Osteocyte (in vitro differentiated cells): Measurements from ENCODE around the gene PRPF38B. TPM values are rescaled to one million over a fixed set of nuclear protein-coding genes. Genes with fewer than 3 reads are reported as not detected.
"Not testable (repeated sequence)": the region's sequence is repeated elsewhere in the genome, so short reads cannot be mapped to it uniquely, and the experiment has no call there.

Source experiments
- DNase-seq: peaks from one replicate; pipeline ENCODE4 v3.0.0; 2021; ENCODE audit warnings: mixed read lengths; ENCODE audit not compliant: unreplicated experiment; ENCODE audit errors: extremely low spot score
- H3K27ac Mint-ChIP-seq: one replicate; pipeline ENCODE4 v1.8.0; 2021; ENCODE audit warnings: mild to moderate bottlenecking, mixed read lengths; ENCODE audit not compliant: unreplicated experiment
- H3K27me3 Mint-ChIP-seq: one replicate; pipeline ENCODE4 v1.8.0; 2021; ENCODE audit warnings: mixed read lengths; ENCODE audit not compliant: unreplicated experiment
- H3K36me3 Mint-ChIP-seq: one replicate; pipeline ENCODE4 v1.8.0; 2021; ENCODE audit warnings: mixed read lengths; ENCODE audit not compliant: unreplicated experiment
- H3K4me1 Mint-ChIP-seq: one replicate; pipeline ENCODE4 v1.8.0; 2021; ENCODE audit warnings: mixed read lengths; ENCODE audit not compliant: unreplicated experiment
- H3K4me3 Mint-ChIP-seq: one replicate; pipeline ENCODE4 v1.8.0; 2021; ENCODE audit warnings: mild to moderate bottlenecking, moderate library complexity, mixed read lengths; ENCODE audit not compliant: unreplicated experiment
- H3K9me3 Mint-ChIP-seq: one replicate; pipeline ENCODE4 v1.8.0; 2021; ENCODE audit warnings: mixed read lengths; ENCODE audit not compliant: unreplicated experiment
- total RNA-seq: library from RNA; stranded (reverse); gene quantifications from 2 replicates; pipeline ENCODE4 v1.2.1, GENCODE V29; 2021
- TF ChIP-seq, protein P1 (sequence below): fragments of 200-600 bp; sonication (generic); IDR thresholded peaks from 2 replicates; pipeline ENCODE4 v1.5.0; 2021; ENCODE audit warnings: antibody characterized with exemption, mild to moderate bottlenecking, moderate library complexity

PRPF38B gene
- total RNA-seq, 1 donor from 2014 or later: 39.2 TPM

DNA sequence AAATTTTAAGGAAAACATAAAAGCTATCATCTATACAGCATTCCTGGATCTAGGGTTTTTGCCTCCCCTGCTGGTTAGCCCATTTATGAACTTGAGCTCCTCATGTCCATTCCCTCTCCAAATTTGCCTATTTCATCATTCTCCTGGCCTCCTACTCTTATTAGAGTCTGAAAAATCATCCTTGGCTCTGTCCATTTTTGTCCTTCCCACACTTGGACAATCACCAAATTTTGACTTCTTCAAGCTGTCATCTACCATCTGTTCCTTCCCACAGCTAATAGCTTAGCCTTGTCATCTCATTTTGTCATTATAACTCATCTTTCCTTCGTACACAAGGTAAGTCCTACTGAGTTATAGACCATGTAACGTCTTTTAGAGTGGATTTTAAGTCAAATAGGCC lies 29.0 kb upstream of the PRPF38B start:
- Mint-ChIP-seq H3K9me3 (no peaks in the 10 kb centered on the region), H3K27ac (no peak overlapping the region), H3K4me1 (peaks cover 5% of the 10 kb centered on the region), H3K36me3 (peaks cover 4% of the 10 kb centered on the region), H3K27me3 (no peaks in the 10 kb centered on the region), H3K4me3 (no peak overlapping the region)
- TF ChIP-seq, protein P1, sequence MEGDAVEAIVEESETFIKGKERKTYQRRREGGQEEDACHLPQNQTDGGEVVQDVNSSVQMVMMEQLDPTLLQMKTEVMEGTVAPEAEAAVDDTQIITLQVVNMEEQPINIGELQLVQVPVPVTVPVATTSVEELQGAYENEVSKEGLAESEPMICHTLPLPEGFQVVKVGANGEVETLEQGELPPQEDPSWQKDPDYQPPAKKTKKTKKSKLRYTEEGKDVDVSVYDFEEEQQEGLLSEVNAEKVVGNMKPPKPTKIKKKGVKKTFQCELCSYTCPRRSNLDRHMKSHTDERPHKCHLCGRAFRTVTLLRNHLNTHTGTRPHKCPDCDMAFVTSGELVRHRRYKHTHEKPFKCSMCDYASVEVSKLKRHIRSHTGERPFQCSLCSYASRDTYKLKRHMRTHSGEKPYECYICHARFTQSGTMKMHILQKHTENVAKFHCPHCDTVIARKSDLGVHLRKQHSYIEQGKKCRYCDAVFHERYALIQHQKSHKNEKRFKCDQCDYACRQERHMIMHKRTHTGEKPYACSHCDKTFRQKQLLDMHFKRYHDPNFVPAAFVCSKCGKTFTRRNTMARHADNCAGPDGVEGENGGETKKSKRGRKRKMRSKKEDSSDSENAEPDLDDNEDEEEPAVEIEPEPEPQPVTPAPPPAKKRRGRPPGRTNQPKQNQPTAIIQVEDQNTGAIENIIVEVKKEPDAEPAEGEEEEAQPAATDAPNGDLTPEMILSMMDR: no peak
- DNase-seq: no peak

DNA sequence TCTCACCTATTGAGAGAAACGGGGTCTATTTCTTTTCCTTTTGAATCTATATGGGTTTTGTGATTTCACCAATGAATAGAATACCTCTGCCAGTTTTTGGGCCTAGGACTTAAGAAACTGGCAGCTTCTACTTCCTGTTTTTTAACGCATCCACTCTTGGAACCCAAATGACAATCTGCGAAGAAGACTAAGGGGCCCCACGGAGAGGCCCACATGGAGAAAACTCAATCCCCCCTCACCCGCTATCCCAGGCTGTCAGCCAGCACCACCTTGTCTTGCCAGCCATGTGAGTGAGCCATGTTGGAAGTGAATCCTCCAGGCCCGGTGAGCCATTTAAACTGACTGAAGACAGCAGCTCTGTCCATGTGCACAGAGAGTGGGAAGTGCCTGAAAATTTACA lies 27.6 kb upstream of the PRPF38B start:
- H3K9me3 Mint-ChIP-seq: no peaks in the 10 kb centered on the region
- H3K4me3 Mint-ChIP-seq: no peak overlapping the region
- H3K36me3 Mint-ChIP-seq: peaks cover 4% of the 10 kb centered on the region
- H3K27me3 Mint-ChIP-seq: no peaks in the 10 kb centered on the region
- TF ChIP-seq, protein P1: no peak
- no peak overlapping the region for H3K27ac Mint-ChIP-seq
- DNase-seq: no peak
- peaks cover 5% of the 10 kb centered on the region for H3K4me1 Mint-ChIP-seq

- Mint-ChIP-seq H3K36me3 (peaks cover 2% of the 10 kb centered on the region), H3K4me3 (no peak overlapping the region), H3K9me3 (no peaks in the 10 kb centered on the region), H3K27ac (no peak overlapping the region), H3K27me3 (no peaks in the 10 kb centered on the region), H3K4me1 (peaks cover 7% of the 10 kb centered on the region)
- TF ChIP-seq, protein P1: no peak
- DNase-seq: no peak
Observed at GRCh38 chr1:108665067-108665466, 27.0 kb upstream of the PRPF38B start.

- no peak overlapping the region for H3K4me3 Mint-ChIP-seq
- H3K27ac Mint-ChIP-seq: no peak overlapping the region
- no peaks in the 10 kb centered on the region for H3K9me3 Mint-ChIP-seq
- no peak for DNase-seq
- TF ChIP-seq, protein P1: no peak
- no peaks in the 10 kb centered on the region for H3K27me3 Mint-ChIP-seq
- peaks cover 10% of the 10 kb centered on the region for H3K4me1 Mint-ChIP-seq
- H3K36me3 Mint-ChIP-seq: no peaks in the 10 kb centered on the region
Observed at GRCh38 chr1:108665771-108666170, 26.3 kb upstream of the PRPF38B start.

- H3K27me3 Mint-ChIP-seq, H3K27ac Mint-ChIP-seq, H3K4me1 Mint-ChIP-seq, H3K4me3 Mint-ChIP-seq, H3K36me3 Mint-ChIP-seq, H3K9me3 Mint-ChIP-seq, DNase-seq: not testable (repeated sequence)
Observed at GRCh38 chr1:108667422-108667821, 24.7 kb upstream of the PRPF38B start.

DNA sequence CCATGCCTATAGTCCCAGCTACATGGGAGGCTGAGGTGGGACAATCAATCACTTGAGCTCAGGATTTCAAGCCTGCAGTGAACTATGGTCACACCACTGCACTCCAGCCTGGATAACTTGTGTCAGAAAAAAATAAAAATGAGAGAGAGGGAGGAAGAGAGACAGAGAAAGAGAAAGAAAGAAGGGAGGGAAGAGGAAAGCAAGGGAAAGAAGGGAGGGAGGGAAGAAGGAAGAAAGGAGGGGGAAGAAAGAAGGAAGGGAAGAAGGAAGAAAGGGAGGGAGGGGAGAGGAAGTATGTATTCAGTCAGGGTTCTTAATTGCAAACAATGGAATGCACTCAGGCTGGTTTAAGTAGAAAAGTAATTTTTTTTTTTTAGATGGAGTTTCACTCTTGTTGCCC lies 23.3 kb upstream of the PRPF38B start:
- Mint-ChIP-seq H3K4me3 (no peak overlapping the region), H3K9me3 (no peaks in the 10 kb centered on the region)

More for the DNA sequence above, 23.3 kb upstream of the PRPF38B start:
- DNase-seq: no peak
- Mint-ChIP-seq H3K27me3 (peaks cover 20% of the 10 kb centered on the region), H3K27ac (no peak overlapping the region), H3K4me1 (peaks cover 5% of the 10 kb centered on the region), H3K36me3 (no peaks in the 10 kb centered on the region)
- TF ChIP-seq, protein P1: no peak
